ENCODE data around the gene PLAC9.
"Not testable (repeated sequence)": the region's sequence is repeated elsewhere in the genome, so short reads cannot be mapped to it uniquely, and the experiment has no call there.

PLAC9 gene, protein sequence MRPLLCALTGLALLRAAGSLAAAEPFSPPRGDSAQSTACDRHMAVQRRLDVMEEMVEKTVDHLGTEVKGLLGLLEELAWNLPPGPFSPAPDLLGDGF

DNA sequence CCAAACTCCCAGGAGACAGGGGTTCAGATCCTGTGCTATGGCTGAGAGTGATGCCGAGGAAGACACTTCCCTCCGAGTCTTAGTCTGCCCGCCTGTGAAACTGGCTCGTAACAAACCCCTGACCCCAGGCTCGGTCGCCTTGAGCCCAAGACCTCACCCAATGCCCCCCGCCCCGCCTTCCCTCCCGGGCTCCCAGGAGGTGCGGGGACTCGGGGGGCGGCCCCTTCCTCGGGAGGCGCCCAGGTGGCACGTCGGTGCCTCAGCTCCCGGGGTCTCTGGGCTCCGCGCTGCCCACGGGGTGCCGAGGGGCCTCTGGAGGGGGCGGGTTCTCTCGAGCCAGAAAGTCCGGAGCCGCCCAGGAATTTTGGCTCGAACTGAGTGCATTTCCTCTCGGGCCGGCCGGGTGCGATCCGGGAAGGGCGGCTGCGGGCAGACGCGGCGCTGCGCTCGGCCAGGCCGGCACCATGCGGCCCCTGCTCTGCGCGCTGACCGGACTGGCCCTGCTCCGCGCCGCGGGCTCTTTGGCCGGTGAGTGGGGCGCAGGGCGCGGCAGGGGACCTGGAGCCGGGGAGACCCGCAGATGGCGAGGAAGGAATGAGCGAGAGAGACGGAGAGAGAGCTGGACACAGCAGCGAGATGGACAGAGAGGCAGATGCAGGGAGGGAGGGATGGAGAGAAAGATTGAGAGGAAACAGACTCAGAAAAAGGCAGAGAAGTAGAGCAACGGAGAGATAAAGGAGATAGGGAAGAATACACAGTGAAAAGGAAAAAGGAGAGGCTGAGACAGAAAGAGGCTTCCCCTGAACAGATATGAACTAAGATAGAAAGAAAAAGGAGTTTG is at the start of gene PLAC9:
TSS of gene PLAC9 (plus strand) at position 432 of the 841 bp plus-strand sequence. CDS start at position 465, 33 bp downstream.
- DNase-seq, result no peak

- no peak for DNase-seq
Observed at GRCh38 chr10:80090121-80090520, 42.4 kb upstream of the PLAC9 start.

GRCh38 chr10:80094231-80094630 is 38.3 kb upstream of the PLAC9 start:
- DNase-seq, result no peak

GRCh38 chr10:80098272-80098671 is 34.3 kb upstream of the PLAC9 start:
- DNase-seq, result not testable (repeated sequence)

GRCh38 chr10:80099295-80099694 is 33.2 kb upstream of the PLAC9 start:
- DNase-seq, result not testable (repeated sequence)

GRCh38 chr10:80100116-80100515 is 32.4 kb upstream of the PLAC9 start:
- DNase-seq, result no peak

DNA sequence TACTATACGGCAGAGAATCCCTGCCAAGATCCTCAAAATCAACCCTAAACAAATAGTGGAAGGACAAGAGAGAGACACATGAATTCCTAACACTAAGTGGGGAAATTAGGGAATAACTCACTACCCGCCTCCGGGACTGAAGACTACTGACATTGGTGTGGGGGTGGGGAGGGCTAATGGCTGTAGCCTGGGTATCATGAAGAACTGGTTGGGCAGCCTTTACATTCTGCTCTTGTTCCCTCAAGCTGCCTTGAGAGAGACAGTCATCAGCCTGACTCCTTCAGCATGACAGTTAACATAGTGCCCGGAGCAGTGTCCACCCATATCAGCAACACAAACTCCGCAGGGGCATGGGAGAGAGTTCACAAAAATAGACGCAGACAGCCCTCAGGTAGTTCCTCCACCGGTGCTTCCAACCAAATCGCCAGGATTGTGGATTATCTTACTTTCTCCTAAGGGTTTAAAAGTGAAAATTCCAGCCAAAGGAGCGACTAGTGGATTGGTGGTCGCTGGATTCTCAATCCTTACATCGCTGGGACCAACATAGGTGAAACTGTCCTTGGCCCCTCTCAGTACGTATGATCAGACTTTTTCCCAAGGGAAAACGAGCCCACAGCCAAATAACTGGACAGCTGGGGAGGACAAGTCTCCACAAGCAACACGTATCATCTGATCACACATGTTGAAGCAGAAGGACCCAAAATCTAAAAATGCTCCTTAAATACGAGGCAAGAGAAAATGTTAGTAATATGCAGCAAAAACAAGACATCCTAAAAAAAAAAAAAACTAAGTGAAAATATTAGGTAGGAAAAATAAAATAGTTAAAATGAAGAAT is 31.5 kb upstream of the PLAC9 start:
- DNase-seq, result no peak

GRCh38 chr10:80104066-80104926 is 28.2 kb upstream of the PLAC9 start:
- peak; percentile 52 for DNase-seq

GRCh38 chr10:80108576-80109239 is 23.8 kb upstream of the PLAC9 start:
- DNase-seq, result no peak

- DNase-seq, result no peak
Observed at GRCh38 chr10:80110986-80111385, 21.5 kb upstream of the PLAC9 start.

DNA sequence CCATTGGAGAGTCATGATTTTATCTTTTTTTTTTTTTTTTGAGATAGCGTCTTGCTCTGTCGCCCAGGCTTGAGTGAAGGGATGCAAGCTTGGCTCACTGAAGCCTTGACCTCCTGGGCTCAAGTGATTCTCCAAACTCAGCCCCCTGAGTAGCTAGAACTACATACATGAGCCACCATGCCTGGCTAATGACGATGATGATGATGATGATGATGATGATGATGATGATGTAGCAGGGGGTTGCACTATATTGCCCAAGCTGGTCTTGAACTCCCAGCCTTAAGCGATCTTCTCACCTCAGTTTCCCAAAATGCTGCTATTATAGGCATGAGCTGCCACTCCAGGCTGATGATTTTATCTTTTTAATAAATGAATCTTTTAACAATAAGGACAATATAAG is 13.9 kb upstream of the PLAC9 start:
- no peak for DNase-seq

DNA sequence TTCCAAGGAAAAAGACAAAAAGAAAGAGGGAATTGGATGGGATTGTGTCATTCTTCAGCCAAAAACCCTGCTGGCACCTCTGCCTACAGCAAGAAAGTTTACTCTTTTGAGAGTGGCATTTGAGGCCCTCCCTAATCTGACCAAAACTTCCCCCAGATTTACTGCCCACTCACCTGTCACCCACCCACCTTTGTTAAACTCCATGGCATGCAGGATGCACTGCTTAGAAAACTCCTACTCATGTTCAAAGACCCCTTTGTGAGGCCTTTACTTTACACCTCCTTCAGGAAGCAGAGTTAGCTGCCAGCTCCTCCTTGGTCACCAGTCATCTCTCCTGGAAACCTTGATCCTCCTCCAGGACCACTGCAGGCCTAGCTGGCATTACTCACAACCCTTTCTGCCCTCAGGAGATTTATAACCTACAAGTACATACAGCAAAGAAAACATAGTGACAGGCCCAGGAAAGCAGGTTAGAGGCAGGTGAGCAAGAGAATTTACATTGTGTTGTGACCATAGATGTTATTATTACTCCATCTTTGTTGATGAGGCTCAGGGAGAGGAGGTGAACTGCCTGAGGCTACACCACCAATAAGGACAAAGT is 10.3 kb upstream of the PLAC9 start:
- DNase-seq, result no peak

DNA sequence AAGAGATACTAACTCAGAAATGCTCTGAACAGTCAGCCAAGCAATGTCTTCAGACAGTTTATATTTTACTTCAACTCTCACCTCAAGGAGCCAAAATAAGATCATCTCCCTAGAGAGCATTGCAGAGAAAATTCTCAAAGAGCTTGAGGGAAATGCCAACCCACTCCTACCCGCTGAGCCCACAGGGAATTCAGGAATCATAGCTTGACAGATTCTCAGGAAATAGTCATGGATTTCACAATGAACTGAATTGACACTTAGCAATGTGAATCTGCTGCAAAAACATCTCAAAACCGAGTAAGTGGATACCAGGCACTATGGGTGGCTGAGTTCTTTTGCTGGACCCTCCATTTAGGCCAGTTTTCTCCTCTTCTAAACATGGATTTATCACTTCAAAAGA is 9.8 kb upstream of the PLAC9 start:
- no peak for DNase-seq

- no peak for DNase-seq
Observed at GRCh38 chr10:80126876-80127275, 5.7 kb upstream of the PLAC9 start.

GRCh38 chr10:80131499-80131901 is 1.0 kb upstream of the PLAC9 start:
- no peak for DNase-seq

GRCh38 chr10:80133206-80133605 is 676 bp downstream of the PLAC9 start:
- DNase-seq, result no peak

DNA sequence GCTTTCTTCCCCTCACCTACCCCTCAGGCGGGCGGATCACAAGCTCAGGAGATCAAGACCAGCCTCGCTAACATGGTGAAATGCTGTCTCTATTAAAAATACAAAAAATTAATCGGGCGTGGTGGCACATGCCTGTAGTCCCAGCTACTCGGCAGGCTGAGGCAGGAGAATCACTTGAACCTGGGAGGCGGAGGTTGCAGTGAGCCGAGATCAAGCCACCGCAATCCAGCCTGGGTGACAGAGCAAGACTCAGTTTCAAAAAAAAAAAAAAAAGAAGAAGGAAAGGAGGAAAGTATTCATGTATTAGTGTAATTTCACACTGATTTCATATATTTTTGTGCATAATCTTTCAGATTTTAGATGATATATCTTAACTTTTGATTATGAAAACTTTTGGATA is 1.2 kb downstream of the PLAC9 start:
- not testable (repeated sequence) for DNase-seq

GRCh38 chr10:80136134-80136571 is 3.6 kb downstream of the PLAC9 start:
- DNase-seq, result no peak

- no peak for DNase-seq
Observed at GRCh38 chr10:80137031-80137862, 4.7 kb downstream of the PLAC9 start.

- DNase-seq, result no peak
Observed at GRCh38 chr10:80137920-80138319, 5.4 kb downstream of the PLAC9 start.

DNA sequence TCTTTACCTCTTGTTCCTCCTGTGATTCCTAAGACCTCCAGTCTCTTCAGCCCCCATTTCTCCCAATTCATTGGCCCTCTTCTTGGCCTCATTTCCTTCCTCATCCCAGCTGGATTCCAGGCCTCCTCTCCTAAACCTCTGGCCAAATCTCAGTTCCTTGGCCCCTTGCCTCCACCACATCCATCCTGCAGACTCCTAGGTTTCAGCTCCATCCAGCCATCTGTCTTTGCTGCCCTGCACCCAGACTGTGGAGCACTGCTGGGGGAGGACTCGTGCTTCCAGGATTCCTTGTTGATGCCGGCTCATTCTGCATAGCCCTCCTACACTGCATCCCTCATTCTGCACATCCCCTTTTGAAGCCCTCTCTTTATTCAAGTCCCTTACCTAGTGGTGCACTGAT is 6.7 kb downstream of the PLAC9 start:
- DNase-seq, result no peak

Measured in CD4-positive, alpha-beta T cell treated with Interleukin-4 for 4 hours (primary cell).